ENCODE results near the gene ADAMTSL1. TPM values are rescaled to one million over a fixed set of nuclear protein-coding genes. Genes with fewer than 3 reads are reported as not detected.

Gene ADAMTSL1
- total RNA-seq, 1 experiment from 2014 or later, result 0.94 TPM

GRCh38 chr9:18741945-18742344 is 268.0 kb downstream of the ADAMTSL1 start (continued):
- TF ChIP-seq USF1 (CRISPR knock-in tag; IDR thresholded peaks at IDR 0.05), result no peak

GRCh38 chr9:18743421-18743820 is 269.5 kb downstream of the ADAMTSL1 start:
- Mint-ChIP-seq H3K36me3 (no peaks in the 10 kb centered on the region), H3K27ac (no peak overlapping the region), H3K27me3 (ENCODE audit: low read depth) (peaks cover 2% of the 10 kb centered on the region; the same call in 1 of the 2 replicates), H3K9me3 (no peaks in the 10 kb centered on the region), H3K4me3 (no peak overlapping the region), H3K4me1 (peaks cover 9% of the 10 kb centered on the region)
- TF ChIP-seq ERG (CRISPR knock-in tag; IDR thresholded peaks at IDR 0.05), result no peak
- no peak for TF ChIP-seq JUN (CRISPR knock-in tag; IDR thresholded peaks at IDR 0.05)
- no peak for TF ChIP-seq SOX15 (CRISPR knock-in tag; IDR thresholded peaks at IDR 0.05)
- TF ChIP-seq CREM (CRISPR knock-in tag; IDR thresholded peaks at IDR 0.05), result no peak
- no peak for TF ChIP-seq NFYB (CRISPR knock-in tag; conservative IDR thresholded peaks at IDR 0.05; ENCODE audit: low read depth)
- TF ChIP-seq SMAD4 (CRISPR knock-in tag; IDR thresholded peaks at IDR 0.05), result no peak
- no peak for TF ChIP-seq MAX (CRISPR knock-in tag; IDR thresholded peaks at IDR 0.05)
- no peak for TF ChIP-seq FOXK1 (CRISPR knock-in tag; IDR thresholded peaks at IDR 0.05)
- no peak for TF ChIP-seq ESRRA (CRISPR knock-in tag; IDR thresholded peaks at IDR 0.05; ENCODE audit: borderline replicate concordance)
- TF ChIP-seq NFE2L1 (CRISPR knock-in tag; IDR thresholded peaks at IDR 0.05), result no peak
- ChIA-PET CTCF (no interaction called here), POLR2A (no interaction called here)
- ATAC-seq (no peak), DNase-seq (ENCODE audit: low spot score) (no peak)

- H3K27me3 Mint-ChIP-seq (ENCODE audit: low read depth), result peaks cover 2% of the 10 kb centered on the region; the same call in 1 of the 2 replicates
- H3K4me3 Mint-ChIP-seq, result no peak overlapping the region
- ChIA-PET POLR2A (no interaction called here), CTCF (no interaction called here)
- no peak overlapping the region for H3K27ac Mint-ChIP-seq
- DNase-seq (ENCODE audit: low spot score), result no peak
- H3K36me3 Mint-ChIP-seq, result no peaks in the 10 kb centered on the region
- peaks cover 9% of the 10 kb centered on the region for H3K4me1 Mint-ChIP-seq
- ATAC-seq, result no peak
- H3K9me3 Mint-ChIP-seq, result peaks cover 2% of the 10 kb centered on the region; the same call in 1 of the 2 replicates
- TF ChIP-seq SMAD4 (CRISPR knock-in tag; IDR thresholded peaks at IDR 0.05), result no peak
- TF ChIP-seq MXD4 (CRISPR knock-in tag; IDR thresholded peaks at IDR 0.05; ENCODE audit: borderline replicate concordance), result no peak
- TF ChIP-seq USF1 (CRISPR knock-in tag; IDR thresholded peaks at IDR 0.05), result no peak
- no peak for TF ChIP-seq AR (CRISPR knock-in tag; IDR thresholded peaks at IDR 0.05)
- no peak for TF ChIP-seq TEAD1 (CRISPR knock-in tag; IDR thresholded peaks at IDR 0.05)
- no peak for TF ChIP-seq MLX (CRISPR knock-in tag; IDR thresholded peaks at IDR 0.05)
- TF ChIP-seq ZNF281 (CRISPR knock-in tag; IDR thresholded peaks at IDR 0.05), result no peak
- TF ChIP-seq ZBTB43 (CRISPR knock-in tag; IDR thresholded peaks at IDR 0.05), result no peak
- TF ChIP-seq GRHL2 (CRISPR knock-in tag; IDR thresholded peaks at IDR 0.05; ENCODE audit: insufficient replicate concordance, severe bottlenecking), result no peak
- TF ChIP-seq NR1H2 (CRISPR knock-in tag; IDR thresholded peaks at IDR 0.05), result no peak
- no peak for TF ChIP-seq ZNF425 (CRISPR knock-in tag; conservative IDR thresholded peaks at IDR 0.05)
- no peak for TF ChIP-seq ZNF396 (CRISPR knock-in tag; IDR thresholded peaks at IDR 0.05; ENCODE audit: borderline replicate concordance)
- TF ChIP-seq NFE2L1 (CRISPR knock-in tag; IDR thresholded peaks at IDR 0.05), result no peak
Measured at GRCh38 chr9:18743971-18744370, 270.0 kb downstream of the ADAMTSL1 start.
